K562 (cell line): Measurements from ENCODE around the gene TSTD2.

Experiments used
- CBFB ChIP-seq: sonication (generic); formaldehyde crosslinking; IDR thresholded peaks from 2 replicates; pipeline ENCODE4 v1.4.0; 2020; ENCODE audit warnings: mild to moderate bottlenecking, missing genetic modification reagents
- CTCF ChIP-seq, 3 experiments: IDR thresholded peaks in 2 of 3; conservative IDR thresholded peaks in 1 of 3; 2 replicates each; pipeline ENCODE4 v1.5.1; 2011 to 2012; ENCODE audit warnings: low read length in 3 of 3, mild to moderate bottlenecking in 3 of 3, control low read depth in 2 of 3, improper control_type of control experiment in 1 of 3, inconsistent platforms in 1 of 3, low read depth in 1 of 3, mixed read lengths in 1 of 3, moderate library complexity in 1 of 3; ENCODE audit not compliant: insufficient read depth in 2 of 3
- ELF4 ChIP-seq: fragments of 450-650 bp; formaldehyde crosslinking; IDR thresholded peaks from 2 replicates; pipeline ENCODE4 v1.4.0; 2022; ENCODE audit warnings: missing genetic modification characterization
- EZH2 ChIP-seq: IDR thresholded peaks from 2 replicates; pipeline ENCODE4 v1.6.1; 2012; ENCODE audit warnings: low read depth, mild to moderate bottlenecking, inconsistent platforms, low read length, borderline replicate concordance
- HCFC1 ChIP-seq: IDR thresholded peaks from 2 replicates; pipeline ENCODE4 v1.6.1; 2012; ENCODE audit warnings: low read depth, low read length, improper control_type of control experiment
- HDGF ChIP-seq: fragments of 450-650 bp; IDR thresholded peaks from 2 replicates; pipeline ENCODE4 v1.6.1; 2016
- JUND ChIP-seq, 2 experiments: IDR thresholded peaks; 2 replicates in 1 of 2; 3 replicates in 1 of 2; pipeline ENCODE4 v1.6.1; 2011; ENCODE audit warnings: borderline replicate concordance in 2 of 2, low read depth in 2 of 2, low read length in 2 of 2, improper control_type of control experiment in 1 of 2, missing biosample characterization in 1 of 2, missing genetic modification characterization in 1 of 2, missing genetic modification reagents in 1 of 2
- MECOM ChIP-seq: fragments of 250-450 bp; sonication (Bioruptor Pico); IDR thresholded peaks from 2 replicates; pipeline ENCODE4 v1.8.0; 2022; ENCODE audit warnings: inconsistent platforms
- MEF2D ChIP-seq: conservative IDR thresholded peaks from 2 replicates; pipeline ENCODE4 v1.6.1; 2016; ENCODE audit warnings: low read depth, missing genetic modification characterization, missing compliant biosample characterization
- MEIS2 ChIP-seq: fragments of 450-650 bp; IDR thresholded peaks from 2 replicates; pipeline ENCODE4 v1.6.1; 2014; ENCODE audit warnings: mild to moderate bottlenecking; ENCODE audit not compliant: partially characterized antibody
- ZNF3 ChIP-seq: fragments of 250-450 bp; sonication (Bioruptor Pico); IDR thresholded peaks from 2 replicates; pipeline ENCODE4 v1.5.0; 2021; ENCODE audit warnings: mild to moderate bottlenecking, moderate library complexity
- TF ChIP-seq, protein P1 (sequence below), 2 experiments: fragments of 450-650 bp in 1 of 2; IDR thresholded peaks; 2 replicates each; pipeline ENCODE4 v1.6.1; 2011 to 2017; ENCODE audit warnings: low read depth in 2 of 2, antibody characterized with exemption in 1 of 2, borderline replicate concordance in 1 of 2, low read length in 1 of 2, mild to moderate bottlenecking in 1 of 2, mixed read lengths in 1 of 2; ENCODE audit not compliant: control insufficient read depth in 1 of 2
- TF ChIP-seq, protein P2 (sequence below): fragments of 450-650 bp; formaldehyde crosslinking; conservative IDR thresholded peaks from 2 replicates; pipeline ENCODE4 v1.4.0; 2022; ENCODE audit warnings: mild to moderate bottlenecking, missing genetic modification characterization

- TF ChIP-seq, protein P1, sequence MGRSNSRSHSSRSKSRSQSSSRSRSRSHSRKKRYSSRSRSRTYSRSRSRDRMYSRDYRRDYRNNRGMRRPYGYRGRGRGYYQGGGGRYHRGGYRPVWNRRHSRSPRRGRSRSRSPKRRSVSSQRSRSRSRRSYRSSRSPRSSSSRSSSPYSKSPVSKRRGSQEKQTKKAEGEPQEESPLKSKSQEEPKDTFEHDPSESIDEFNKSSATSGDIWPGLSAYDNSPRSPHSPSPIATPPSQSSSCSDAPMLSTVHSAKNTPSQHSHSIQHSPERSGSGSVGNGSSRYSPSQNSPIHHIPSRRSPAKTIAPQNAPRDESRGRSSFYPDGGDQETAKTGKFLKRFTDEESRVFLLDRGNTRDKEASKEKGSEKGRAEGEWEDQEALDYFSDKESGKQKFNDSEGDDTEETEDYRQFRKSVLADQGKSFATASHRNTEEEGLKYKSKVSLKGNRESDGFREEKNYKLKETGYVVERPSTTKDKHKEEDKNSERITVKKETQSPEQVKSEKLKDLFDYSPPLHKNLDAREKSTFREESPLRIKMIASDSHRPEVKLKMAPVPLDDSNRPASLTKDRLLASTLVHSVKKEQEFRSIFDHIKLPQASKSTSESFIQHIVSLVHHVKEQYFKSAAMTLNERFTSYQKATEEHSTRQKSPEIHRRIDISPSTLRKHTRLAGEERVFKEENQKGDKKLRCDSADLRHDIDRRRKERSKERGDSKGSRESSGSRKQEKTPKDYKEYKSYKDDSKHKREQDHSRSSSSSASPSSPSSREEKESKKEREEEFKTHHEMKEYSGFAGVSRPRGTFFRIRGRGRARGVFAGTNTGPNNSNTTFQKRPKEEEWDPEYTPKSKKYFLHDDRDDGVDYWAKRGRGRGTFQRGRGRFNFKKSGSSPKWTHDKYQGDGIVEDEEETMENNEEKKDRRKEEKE (IDR thresholded peaks at IDR 0.05; ENCODE audit: borderline replicate concordance in 1 of 2, control insufficient read depth in 1 of 2, low read depth in 2 of 2, low read length in 1 of 2) = no peak
- TF ChIP-seq, protein P2, sequence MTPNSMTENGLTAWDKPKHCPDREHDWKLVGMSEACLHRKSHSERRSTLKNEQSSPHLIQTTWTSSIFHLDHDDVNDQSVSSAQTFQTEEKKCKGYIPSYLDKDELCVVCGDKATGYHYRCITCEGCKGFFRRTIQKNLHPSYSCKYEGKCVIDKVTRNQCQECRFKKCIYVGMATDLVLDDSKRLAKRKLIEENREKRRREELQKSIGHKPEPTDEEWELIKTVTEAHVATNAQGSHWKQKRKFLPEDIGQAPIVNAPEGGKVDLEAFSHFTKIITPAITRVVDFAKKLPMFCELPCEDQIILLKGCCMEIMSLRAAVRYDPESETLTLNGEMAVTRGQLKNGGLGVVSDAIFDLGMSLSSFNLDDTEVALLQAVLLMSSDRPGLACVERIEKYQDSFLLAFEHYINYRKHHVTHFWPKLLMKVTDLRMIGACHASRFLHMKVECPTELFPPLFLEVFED (CRISPR knock-in tag) = no peak
- TF ChIP-seq ZNF3 (CRISPR knock-in tag) = no peak
- TF ChIP-seq JUND (IDR thresholded peaks at IDR 0.05; ENCODE audit: borderline replicate concordance, low read depth, low read length) = no peak
- no peak for TF ChIP-seq JUND (tag; IDR thresholded peaks at IDR 0.05; ENCODE audit: borderline replicate concordance, low read depth, low read length)
- TF ChIP-seq MEF2D (tag) = no peak
- no peak for TF ChIP-seq ELF4
- TF ChIP-seq MEIS2 = no peak
- no peak for TF ChIP-seq CTCF (IDR thresholded peaks at IDR 0.05 in 2 of 3, conservative IDR thresholded peaks at IDR 0.05 in 1 of 3; ENCODE audit: insufficient read depth in 2 of 3, low read depth in 1 of 3, low read length in 3 of 3)
- no peak for TF ChIP-seq MECOM (CRISPR knock-in tag)
- TF ChIP-seq HCFC1 = no peak
- TF ChIP-seq HDGF = no peak
- no peak for TF ChIP-seq CBFB (CRISPR knock-in tag)
- TF ChIP-seq EZH2 = no peak
Measured at GRCh38 chr9:97647996-97648395, 14.8 kb upstream of the TSTD2 start.
